ENCODE data around the gene SOS1. TPM values are rescaled to one million over a fixed set of nuclear protein-coding genes. Genes with fewer than 3 reads are reported as not detected.

SOS1 gene
- total and polyA plus RNA-seq, 2 experiments from 2014 or later: 5.0 to 22.0 TPM

GRCh38 chr2:39093218-39093898 is 27.5 kb downstream of the SOS1 start:
- Histone ChIP-seq H3F3A (ENCODE audit: insufficient read depth) (no peaks in the 10 kb centered on the region), H2AFZ (no peak overlapping the region), H3K4me3 (no peak overlapping the region), H3K9me2 (ENCODE audit: insufficient read depth) (no peaks in the 10 kb centered on the region), H3K79me2 (ENCODE audit: insufficient read depth) (peaks cover 99% of the 10 kb centered on the region), H3K9ac (no peak overlapping the region), H3K36me3 (ENCODE audit: low read depth) (no peaks in the 10 kb centered on the region), H4K20me1 (ENCODE audit: insufficient read depth) (0 out of 2 replicates have a peak, but pooled peaks cover 7% of the 10 kb centered on the region), H3K9me3 (ENCODE audit: low read depth) (no peaks in the 10 kb centered on the region), H3K4me1 (ENCODE audit: insufficient read depth) (peaks cover 9% of the 10 kb centered on the region), H3K4me2 (ENCODE audit: unreplicated experiment) (no peak overlapping the region), H3K27me3 (replicated peaks; ENCODE audit: insufficient read depth) (no peaks in the 10 kb centered on the region), H3K27ac (no peak overlapping the region)
- no peak for TF ChIP-seq EZH2phosphoT487 (IDR thresholded peaks at IDR 0.05; ENCODE audit: insufficient read depth, low read depth)
- TF ChIP-seq EZH2 (IDR thresholded peaks at IDR 0.05; ENCODE audit: insufficient read depth, poor library complexity, severe bottlenecking): no peak
- in situ Hi-C loops (cut with MboI): no loop called here
- no peak for DNase-seq
- 37 to 39% methylated on average over 3 of the region's 3 CpGs for WGBS, 2 experiments (ENCODE audit: low coverage in 1 of 2, low lambda C conversion rate in 2 of 2, missing lambda C conversion rate in 2 of 2)

- Histone ChIP-seq H3K9me3 (ENCODE audit: low read depth) (no peaks in the 10 kb centered on the region), H3K27me3 (replicated peaks; ENCODE audit: insufficient read depth) (no peaks in the 10 kb centered on the region), H3K4me2 (ENCODE audit: unreplicated experiment) (no peak overlapping the region), H3K27ac (no peak overlapping the region), H3K4me3 (no peak overlapping the region), H3K4me1 (ENCODE audit: insufficient read depth) (peaks cover 9% of the 10 kb centered on the region), H3F3A (ENCODE audit: insufficient read depth) (no peaks in the 10 kb centered on the region), H3K9me2 (ENCODE audit: insufficient read depth) (no peaks in the 10 kb centered on the region), H3K9ac (no peak overlapping the region), H3K36me3 (ENCODE audit: low read depth) (no peaks in the 10 kb centered on the region), H3K79me2 (ENCODE audit: insufficient read depth) (peaks cover 100% of the 10 kb centered on the region), H2AFZ (no peak overlapping the region), H4K20me1 (ENCODE audit: insufficient read depth) (0 out of 2 replicates have a peak, but pooled peaks cover 7% of the 10 kb centered on the region)
- in situ Hi-C loops (cut with MboI): no loop called here
- DNase-seq: no peak
- TF ChIP-seq EZH2phosphoT487 (IDR thresholded peaks at IDR 0.05; ENCODE audit: insufficient read depth, low read depth): no peak
- no peak for TF ChIP-seq EZH2 (IDR thresholded peaks at IDR 0.05; ENCODE audit: insufficient read depth, poor library complexity, severe bottlenecking)
- 94 to 96% methylated on average over 4 of the region's 4 CpGs for WGBS, 2 experiments (ENCODE audit: low coverage in 1 of 2, low lambda C conversion rate in 2 of 2, missing lambda C conversion rate in 2 of 2)
Observed at GRCh38 chr2:39091543-39091942, 29.3 kb downstream of the SOS1 start.

- H3K79me2 ChIP-seq (ENCODE audit: insufficient read depth): peaks cover 100% of the 10 kb centered on the region
- 0 out of 2 replicates have a peak, but pooled peaks cover 7% of the 10 kb centered on the region for H4K20me1 ChIP-seq (ENCODE audit: insufficient read depth)
Observed at GRCh38 chr2:39091063-39091462, 29.8 kb downstream of the SOS1 start.

GRCh38 chr2:39080152-39080551 is 40.7 kb downstream of the SOS1 start:
- H4K20me1 ChIP-seq (ENCODE audit: insufficient read depth): peaks cover 3% of the 10 kb centered on the region; the same call in 1 of the 2 replicates

More at GRCh38 chr2:39091063-39091462, 29.8 kb downstream of the SOS1 start:
- H3K9ac ChIP-seq: no peak overlapping the region
- no peak overlapping the region for H3K4me3 ChIP-seq
- WGBS, 2 experiments (ENCODE audit: low coverage in 1 of 2, low lambda C conversion rate in 2 of 2, missing lambda C conversion rate in 2 of 2): 94 to 99% methylated on average over 3 of the region's 3 CpGs
- no peak for TF ChIP-seq EZH2phosphoT487 (IDR thresholded peaks at IDR 0.05; ENCODE audit: insufficient read depth, low read depth)
- TF ChIP-seq EZH2 (IDR thresholded peaks at IDR 0.05; ENCODE audit: insufficient read depth, poor library complexity, severe bottlenecking): no peak
- H3K9me2 ChIP-seq (ENCODE audit: insufficient read depth): no peaks in the 10 kb centered on the region
- in situ Hi-C loops (cut with MboI): no loop called here
- no peak for DNase-seq
- no peaks in the 10 kb centered on the region for H3F3A ChIP-seq (ENCODE audit: insufficient read depth)
- no peak overlapping the region for H2AFZ ChIP-seq
- H3K27ac ChIP-seq: no peak overlapping the region
- no peaks in the 10 kb centered on the region for H3K27me3 ChIP-seq (replicated peaks; ENCODE audit: insufficient read depth)
- H3K9me3 ChIP-seq (ENCODE audit: low read depth): no peaks in the 10 kb centered on the region
- peaks cover 9% of the 10 kb centered on the region for H3K4me1 ChIP-seq (ENCODE audit: insufficient read depth)
- H3K36me3 ChIP-seq (ENCODE audit: low read depth): no peaks in the 10 kb centered on the region
- H3K4me2 ChIP-seq (ENCODE audit: unreplicated experiment): no peak overlapping the region

More at GRCh38 chr2:39080152-39080551, 40.7 kb downstream of the SOS1 start:
- Histone ChIP-seq H3K4me1 (ENCODE audit: insufficient read depth) (no peaks in the 10 kb centered on the region), H2AFZ (no peak overlapping the region), H3K27ac (no peak overlapping the region), H3K36me3 (ENCODE audit: low read depth) (no peaks in the 10 kb centered on the region), H3F3A (ENCODE audit: insufficient read depth) (no peaks in the 10 kb centered on the region), H3K9me2 (ENCODE audit: insufficient read depth) (no peaks in the 10 kb centered on the region), H3K79me2 (ENCODE audit: insufficient read depth) (peaks cover 95% of the 10 kb centered on the region), H3K9ac (no peak overlapping the region), H3K9me3 (ENCODE audit: low read depth) (no peaks in the 10 kb centered on the region), H3K4me3 (no peak overlapping the region), H3K27me3 (replicated peaks; ENCODE audit: insufficient read depth) (no peaks in the 10 kb centered on the region), H3K4me2 (ENCODE audit: unreplicated experiment) (no peak overlapping the region)
- in situ Hi-C loops (cut with MboI): no loop called here
- WGBS, 2 experiments (ENCODE audit: low coverage in 1 of 2, low lambda C conversion rate in 2 of 2, missing lambda C conversion rate in 2 of 2): 99% methylated on average over 5 of the region's 5 CpGs
- no peak for DNase-seq
- no peak for TF ChIP-seq EZH2phosphoT487 (IDR thresholded peaks at IDR 0.05; ENCODE audit: insufficient read depth, low read depth)
- no peak for TF ChIP-seq EZH2 (IDR thresholded peaks at IDR 0.05; ENCODE audit: insufficient read depth, poor library complexity, severe bottlenecking)

All from GM23248 (cell line).